KOPT-K1 (cell line): ENCODE data around the gene APOC1.

Experiments
- H3K27ac ChIP-seq: fragments of 200-600 bp; sonication (generic); 2 replicates; pipeline ENCODE4 v1.5.1; 2016; ENCODE audit warnings: antibody characterized with exemption, mild to moderate bottlenecking, low read depth, low read length; ENCODE audit not compliant: poor library complexity, severe bottlenecking
- H3K36me3 ChIP-seq: fragments of 200-600 bp; sonication (generic); 2 replicates; pipeline ENCODE4 v1.5.1; 2017; ENCODE audit warnings: antibody characterized with exemption, mild to moderate bottlenecking, low read length, moderate library complexity; ENCODE audit not compliant: insufficient read depth
- H3K9me3 ChIP-seq: fragments of 200-600 bp; sonication (generic); 2 replicates; pipeline ENCODE4 v1.5.1; 2017; ENCODE audit warnings: antibody characterized with exemption, low read length, mild to moderate bottlenecking; ENCODE audit not compliant: insufficient read depth, poor library complexity, severe bottlenecking

Gene APOC1

DNA sequence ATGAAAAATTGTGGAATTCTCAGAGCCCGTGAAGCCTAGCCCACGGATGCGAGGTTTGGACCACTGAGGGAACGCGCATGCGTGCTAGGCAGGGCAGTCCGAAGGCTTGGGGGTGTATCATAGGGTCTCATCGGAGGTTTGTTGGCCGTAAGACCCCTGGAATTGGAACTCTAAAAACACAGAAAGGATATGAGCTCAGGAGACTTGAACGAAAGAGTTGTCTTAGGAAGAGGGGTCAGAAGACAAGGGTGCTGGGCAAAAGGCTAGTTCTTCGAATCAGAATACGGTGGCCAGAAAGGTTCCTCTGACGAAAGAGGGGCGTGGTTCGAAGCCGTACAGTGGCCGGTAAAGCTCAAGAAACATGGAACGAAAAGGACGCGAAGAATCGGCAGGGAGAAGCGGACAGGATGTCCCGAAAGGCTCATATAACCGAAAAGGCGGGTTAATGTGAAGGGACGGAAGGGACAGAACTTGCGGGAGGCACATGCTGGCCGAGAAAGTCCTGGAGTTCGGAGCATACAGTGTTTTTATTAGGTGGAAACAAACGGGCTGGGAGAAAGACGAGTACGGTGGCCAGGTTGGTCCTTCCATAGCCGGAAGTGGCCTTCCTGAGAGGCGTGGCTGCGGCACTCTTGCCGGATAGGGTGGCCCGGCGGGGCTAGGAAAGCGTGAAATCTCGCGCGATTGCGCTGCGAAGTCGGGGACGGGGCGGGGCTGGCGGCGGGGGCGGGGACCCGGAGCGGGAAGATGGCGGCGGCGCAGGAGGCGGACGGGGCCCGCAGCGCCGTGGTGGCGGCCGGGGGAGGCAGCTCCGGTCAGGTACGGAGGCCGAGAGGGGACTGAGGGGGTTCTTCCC lies 40.5 kb downstream of the APOC1 start, which contains the start of gene CLPTM1:
CLPTM1 (plus strand) TSS at position 732 of the 856 bp plus-strand sequence; CDS start at position 748, 16 bp downstream.
- Histone ChIP-seq H3K36me3 (peaks cover 2% of the 10 kb centered on the region; the same call in 1 of the 2 replicates), H3K27ac (peak within 1 kb of the TSS; percentile 88), H3K9me3 (no peaks in the 10 kb centered on the region)

DNA sequence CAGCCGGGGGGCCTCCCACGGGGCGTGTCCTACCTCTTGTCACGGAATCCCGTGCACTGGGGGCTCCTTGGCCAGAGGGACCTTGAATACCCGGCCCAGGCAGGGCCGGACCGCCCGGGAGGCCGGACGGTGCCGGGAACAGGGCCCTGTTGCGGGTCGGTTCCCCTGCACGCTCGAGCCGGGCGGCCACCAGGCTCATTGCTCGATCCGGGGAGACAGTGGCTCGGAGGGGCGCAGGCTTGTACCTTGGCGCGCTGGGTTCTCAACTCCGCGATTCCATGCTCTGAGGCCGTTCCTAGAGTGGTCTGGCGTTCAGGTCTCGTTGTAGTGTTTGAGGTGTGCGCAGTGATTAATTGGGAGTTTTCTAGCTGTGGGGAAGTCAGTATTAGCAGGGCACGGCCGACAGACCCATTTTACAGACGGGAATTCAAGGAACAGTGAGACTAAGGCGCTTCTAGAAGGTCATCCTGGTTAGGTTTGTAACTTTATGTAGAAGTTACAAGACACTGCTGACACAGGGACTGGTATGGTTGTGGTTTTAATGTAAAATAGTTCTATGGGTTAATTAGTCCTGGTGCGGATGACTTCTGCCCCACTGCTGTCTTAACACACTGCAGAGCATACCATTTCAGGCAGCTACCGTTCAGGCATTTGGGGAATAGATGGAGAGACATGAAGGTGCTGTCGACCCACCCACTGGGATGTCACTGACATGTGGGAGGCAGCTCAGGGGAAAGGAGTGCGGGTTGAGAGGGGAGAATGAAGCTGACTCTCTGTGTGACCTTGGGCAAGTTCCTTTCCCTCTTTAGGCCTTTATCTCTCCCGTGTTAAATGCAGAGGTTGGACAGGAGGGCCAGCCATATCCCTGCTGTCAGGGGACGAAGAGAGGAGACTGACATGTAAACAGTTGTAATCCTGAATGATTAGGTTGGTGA lies 41.4 kb downstream of the APOC1 start:
- peak overlapping the region; percentile 88 for H3K27ac ChIP-seq
- H3K9me3 ChIP-seq = no peaks in the 10 kb centered on the region
- peaks cover 11% of the 10 kb centered on the region; the same call in 1 of the 2 replicates for H3K36me3 ChIP-seq

DNA sequence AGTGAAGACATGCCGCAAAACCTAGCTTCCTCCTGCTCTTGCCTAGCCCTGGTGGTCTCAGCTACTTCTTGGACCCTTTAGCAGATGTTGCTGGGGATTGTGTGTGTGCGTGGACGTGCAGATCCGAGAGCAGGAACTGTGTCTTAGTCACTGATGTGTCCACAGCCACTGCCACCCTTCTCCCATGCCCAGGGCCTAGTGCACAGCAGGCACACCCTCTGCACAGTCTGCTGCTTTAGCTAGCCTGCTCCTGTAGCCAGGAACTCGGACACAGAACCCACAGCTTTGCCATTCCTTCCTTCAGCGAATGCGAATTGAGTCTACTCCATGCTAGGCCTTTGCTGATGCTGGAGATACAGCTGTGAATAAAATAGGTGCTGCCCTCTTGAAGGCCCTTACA lies 43.1 kb downstream of the APOC1 start:
- Histone ChIP-seq H3K36me3 (peaks cover 29% of the 10 kb centered on the region), H3K27ac (no peak overlapping the region)

GRCh38 chr19:44958090-44958489 lies 43.7 kb downstream of the APOC1 start:
- no peaks in the 10 kb centered on the region for H3K9me3 ChIP-seq
- H3K36me3 ChIP-seq = peaks cover 30% of the 10 kb centered on the region
- H3K27ac ChIP-seq = no peak overlapping the region

More for the DNA sequence above, 43.1 kb downstream of the APOC1 start:
- no peaks in the 10 kb centered on the region for H3K9me3 ChIP-seq

- Histone ChIP-seq H3K27ac (no peak overlapping the region), H3K36me3 (peaks cover 40% of the 10 kb centered on the region), H3K9me3 (no peaks in the 10 kb centered on the region)
Observed at GRCh38 chr19:44959691-44960090, 45.3 kb downstream of the APOC1 start.

GRCh38 chr19:44960906-44961728 lies 46.7 kb downstream of the APOC1 start:
- H3K9me3 ChIP-seq = no peaks in the 10 kb centered on the region
- H3K27ac ChIP-seq = no peak overlapping the region
- peaks cover 51% of the 10 kb centered on the region for H3K36me3 ChIP-seq

GRCh38 chr19:44961821-44962220 lies 47.4 kb downstream of the APOC1 start:
- no peak overlapping the region for H3K27ac ChIP-seq
- no peaks in the 10 kb centered on the region for H3K9me3 ChIP-seq
- H3K36me3 ChIP-seq = peaks cover 58% of the 10 kb centered on the region

DNA sequence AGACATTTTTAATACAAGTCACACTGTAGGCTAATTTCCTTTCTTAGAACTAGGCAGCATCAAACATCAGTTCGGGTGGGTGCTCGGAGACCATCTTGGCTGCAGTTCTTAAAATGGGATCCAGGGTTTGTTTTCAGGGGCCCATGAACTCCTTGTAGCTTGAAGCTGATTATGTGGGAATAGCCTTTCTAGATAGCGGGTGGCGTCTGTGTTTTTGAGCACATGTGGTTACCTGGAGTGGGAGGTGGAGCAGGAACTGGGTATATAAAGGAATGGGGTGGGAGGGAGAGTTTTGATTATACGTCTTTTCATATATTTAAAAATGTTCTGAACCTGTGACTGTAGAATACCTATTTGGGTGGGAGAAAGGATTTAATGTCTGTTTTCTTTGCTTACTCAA lies 53.7 kb downstream of the APOC1 start:
- Histone ChIP-seq H3K36me3 (peaks cover 68% of the 10 kb centered on the region), H3K27ac (no peak overlapping the region), H3K9me3 (no peaks in the 10 kb centered on the region)

- Histone ChIP-seq H3K9me3 (no peaks in the 10 kb centered on the region), H3K36me3 (peaks cover 74% of the 10 kb centered on the region), H3K27ac (no peak overlapping the region)
Observed at GRCh38 chr19:44968670-44969069, 54.3 kb downstream of the APOC1 start.
